Sigmoid colon (tissue), 4 donors: ENCODE results near the gene TSPAN4.

ENCODE experiments used
- CTCF ChIP-seq, 4 experiments: fragments of 450-650 bp in 3 of 4; fragments of 200-600 bp in 1 of 4; IDR thresholded peaks; one replicate each; pipeline ENCODE4 v1.5.1; 2016 to 2019; ENCODE audit warnings: antibody characterized with exemption in 4 of 4, mild to moderate bottlenecking in 3 of 4, moderate library complexity in 2 of 4
- EP300 ChIP-seq, 4 donors: sonication (generic); formaldehyde crosslinking; IDR thresholded peaks; one replicate each; pipeline ENCODE4 v1.6.1; 2017; ENCODE audit warnings: antibody characterized with exemption in 4 of 4
- POLR2A ChIP-seq, 2 donors: fragments of 450-650 bp; IDR thresholded peaks; one replicate each; pipeline ENCODE4 v1.6.1; 2016; ENCODE audit warnings: antibody characterized with exemption in 2 of 2, mild to moderate bottlenecking in 2 of 2, moderate library complexity in 2 of 2
- POLR2AphosphoS5 ChIP-seq, 4 donors: sonication (generic); formaldehyde crosslinking; IDR thresholded peaks; one replicate each; pipeline ENCODE4 v1.6.1; 2017; ENCODE audit warnings: antibody characterized with exemption in 4 of 4

GRCh38 chr11:829847-830294, 12.8 kb upstream of the TSPAN4 start:
- TF ChIP-seq CTCF (IDR thresholded peaks at IDR 0.05) = no peak
- TF ChIP-seq POLR2A (IDR thresholded peaks at IDR 0.05) = no peak
- no peak for TF ChIP-seq EP300 (IDR thresholded peaks at IDR 0.05)
- peak in 1 of 4 donors; percentile 11 for TF ChIP-seq POLR2AphosphoS5 (IDR thresholded peaks at IDR 0.05)
